Kidney (tissue), 14 donors: ENCODE results near the gene TRPM1. TPM values are rescaled to one million over a fixed set of nuclear protein-coding genes. Genes with fewer than 3 reads are reported as not detected.
A peak's percentile ranks its signal among the peaks of the same experiment; 100 is the strongest.

Source experiments
- DNase-seq, 5 donors: peaks; one replicate each; pipeline ENCODE4 v3.0.0-alpha.2; 2013 to 2020
- FAIRE-seq: peaks from 2 replicates; lab custom pipeline; 2012; peaks lifted over from hg19 to GRCh38; lab: Jason Lieb, UNC
- H3K27ac ChIP-seq, 2 donors: one replicate each; pipeline ENCODE4 v1.7.0; 2013; ENCODE audit warnings: low read depth in 2 of 2, low read length in 2 of 2, inconsistent platforms in 1 of 2
- H3K27me3 ChIP-seq: one replicate; pipeline ENCODE4 v1.7.1; 2013; ENCODE audit warnings: low read length, inconsistent platforms; ENCODE audit not compliant: control insufficient read depth, insufficient read depth
- H3K36me3 ChIP-seq, 3 donors: one replicate each; pipeline versions ENCODE4 v1.7.0 to v1.7.1; 2013; ENCODE audit warnings: low read length in 3 of 3, control low read depth in 1 of 3, inconsistent platforms in 1 of 3; ENCODE audit not compliant: insufficient read depth in 3 of 3, control insufficient read depth in 2 of 3
- H3K4me1 ChIP-seq, 3 donors: one replicate each; pipeline versions ENCODE4 v1.7.0 to v1.7.1; 2013; ENCODE audit warnings: low read length in 3 of 3, inconsistent platforms in 1 of 3, low read depth in 1 of 3; ENCODE audit not compliant: control insufficient read depth in 2 of 3, insufficient read depth in 2 of 3
- H3K4me3 ChIP-seq, 3 donors: one replicate each; pipeline versions ENCODE4 v1.7.0 to v1.8.1; 2013; ENCODE audit warnings: low read length in 3 of 3, control low read depth in 1 of 3, inconsistent platforms in 1 of 3
- H3K9ac ChIP-seq, 3 donors: one replicate each; pipeline versions ENCODE4 v1.7.0 to v1.7.1; 2013; ENCODE audit warnings: low read length in 3 of 3, control low read depth in 1 of 3, inconsistent platforms in 1 of 3
- H3K9me3 ChIP-seq, 3 donors: one replicate each; pipeline versions ENCODE4 v1.7.0 to v1.7.1; 2013; ENCODE audit warnings: low read length in 3 of 3, control low read depth in 1 of 3, inconsistent platforms in 1 of 3; ENCODE audit not compliant: control insufficient read depth in 2 of 3, insufficient read depth in 1 of 3
- intact Hi-C: fragments of 100-400 bp; cut with DNase I; formaldehyde crosslinking; loops from one replicate; pipeline ENCODE4 v1.11.1; 2022
- polyA plus RNA-seq: library from polyadenylated mRNA; stranded (reverse); fragments of 350-450 nt; fragmentation: Illumina TruSeq; extraction: RNeasy Lipid Tissue Mini Kit (QIAGEN cat#74804); gene quantifications from one replicate; pipeline ENCODE4 v1.2.3, GENCODE V29; 2014; ENCODE audit warnings: low read depth, low replicate concordance; ENCODE audit not compliant: insufficient read depth
- total RNA-seq: library from RNA; stranded (reverse); fragmentation: NEBNext Ultra II Directional; extraction: Animal tissue kit (Norgen Biotek cat#: 25700); gene quantifications from one replicate; pipeline ENCODE4 v1.2.1, GENCODE V29; 2021
- TF ChIP-seq, protein P1 (sequence below): IDR thresholded peaks from 3 replicates; pipeline ENCODE4 v1.5.1; 2012; ENCODE audit warnings: mild to moderate bottlenecking, moderate library complexity, borderline replicate concordance; ENCODE audit not compliant: insufficient read depth; ENCODE audit errors: extremely low read depth
- donor health status: control.
- donor health status: control.
- donor health status: control.
- donor health status: control.
- donor health status: control.
- donor health status: DM: yes; HTN: yes; CAD: no.
- donor health status: Normal renal cell carcinoma (clear cell type).

TRPM1 gene
- total and polyA plus RNA-seq, 2 donors from 2014 or later: 1.3 TPM; not detected in 1

- intact Hi-C loops: no loop called here
- TF ChIP-seq, protein P1, sequence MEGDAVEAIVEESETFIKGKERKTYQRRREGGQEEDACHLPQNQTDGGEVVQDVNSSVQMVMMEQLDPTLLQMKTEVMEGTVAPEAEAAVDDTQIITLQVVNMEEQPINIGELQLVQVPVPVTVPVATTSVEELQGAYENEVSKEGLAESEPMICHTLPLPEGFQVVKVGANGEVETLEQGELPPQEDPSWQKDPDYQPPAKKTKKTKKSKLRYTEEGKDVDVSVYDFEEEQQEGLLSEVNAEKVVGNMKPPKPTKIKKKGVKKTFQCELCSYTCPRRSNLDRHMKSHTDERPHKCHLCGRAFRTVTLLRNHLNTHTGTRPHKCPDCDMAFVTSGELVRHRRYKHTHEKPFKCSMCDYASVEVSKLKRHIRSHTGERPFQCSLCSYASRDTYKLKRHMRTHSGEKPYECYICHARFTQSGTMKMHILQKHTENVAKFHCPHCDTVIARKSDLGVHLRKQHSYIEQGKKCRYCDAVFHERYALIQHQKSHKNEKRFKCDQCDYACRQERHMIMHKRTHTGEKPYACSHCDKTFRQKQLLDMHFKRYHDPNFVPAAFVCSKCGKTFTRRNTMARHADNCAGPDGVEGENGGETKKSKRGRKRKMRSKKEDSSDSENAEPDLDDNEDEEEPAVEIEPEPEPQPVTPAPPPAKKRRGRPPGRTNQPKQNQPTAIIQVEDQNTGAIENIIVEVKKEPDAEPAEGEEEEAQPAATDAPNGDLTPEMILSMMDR: no peak
- Histone ChIP-seq H3K9ac (no peak overlapping the region), H3K27me3 (no peaks in the 10 kb centered on the region), H3K4me1 (peaks cover 0 to 23% (median 18%) of the 10 kb centered on the region in 3 donors), H3K4me3 (no peak overlapping the region), H3K9me3 (no peaks in the 10 kb centered on the region), H3K36me3 (no peaks in the 10 kb centered on the region), H3K27ac (no peak overlapping the region)
- FAIRE-seq (no peak), DNase-seq (no peak)
Measured at GRCh38 chr15:31085359-31085758, 16.2 kb downstream of the TRPM1 start.

- FAIRE-seq (no peak), DNase-seq (no peak)
- no peaks in the 10 kb centered on the region for H3K9me3 ChIP-seq
- TF ChIP-seq, protein P1: no peak
- no peaks in the 10 kb centered on the region for H3K27me3 ChIP-seq
- no peak overlapping the region for H3K27ac ChIP-seq
- no peak overlapping the region for H3K4me3 ChIP-seq
- intact Hi-C loops: no loop called here
- H3K4me1 ChIP-seq: peaks cover 0 to 23% (median 21%) of the 10 kb centered on the region in 3 donors
- no peak overlapping the region for H3K9ac ChIP-seq
- no peaks in the 10 kb centered on the region for H3K36me3 ChIP-seq
Measured at GRCh38 chr15:31084176-31084575, 17.3 kb downstream of the TRPM1 start.

DNA sequence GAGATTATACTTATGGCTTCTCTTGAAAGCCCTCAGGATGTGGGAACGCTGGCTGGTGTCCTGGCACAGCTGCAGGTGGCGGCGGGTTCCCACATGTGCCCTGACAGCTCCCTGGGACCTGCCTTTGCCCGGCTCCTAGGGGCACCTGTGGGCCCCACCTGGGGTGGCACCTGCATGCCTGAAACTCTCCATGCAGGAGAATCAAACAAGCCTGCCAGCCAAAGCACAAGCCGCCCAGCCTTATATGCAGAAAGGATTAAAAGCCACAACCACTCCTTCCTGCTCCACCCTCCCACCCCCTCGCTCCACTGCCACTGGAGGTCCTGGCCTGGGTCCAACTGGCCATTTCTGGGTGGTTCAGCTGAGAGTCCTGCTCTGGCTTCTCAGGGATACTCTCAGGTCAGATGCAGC lies 18.1 kb downstream of the TRPM1 start:
- TF ChIP-seq, protein P1: no peak
- intact Hi-C loops: no loop called here
- Histone ChIP-seq H3K9me3 (no peaks in the 10 kb centered on the region), H3K4me1 (peaks cover 0 to 23% (median 21%) of the 10 kb centered on the region in 3 donors), H3K4me3 (no peak overlapping the region), H3K27me3 (no peaks in the 10 kb centered on the region), H3K9ac (no peak overlapping the region), H3K36me3 (no peaks in the 10 kb centered on the region), H3K27ac (peak overlapping the region; percentile 7 to 48)
- DNase-seq (peak in 1 of 5 donors; percentile 84), FAIRE-seq (no peak)
